Fibroblast of lung (primary cell): ENCODE data around the gene PRSS1.

Experiments used
- CTCF ChIP-seq, 2 donors: IDR thresholded peaks in 1 of 2; conservative IDR thresholded peaks in 1 of 2; 1 replicate in 1 of 2; 2 replicates in 1 of 2; pipeline ENCODE4 v1.5.1; 2011 to 2012; ENCODE audit warnings: low read length in 2 of 2, control low read depth in 1 of 2, inconsistent platforms in 1 of 2, low read depth in 1 of 2, mild to moderate bottlenecking in 1 of 2
- EZH2 ChIP-seq: IDR thresholded peaks from 2 replicates; pipeline ENCODE4 v1.5.1; 2012; ENCODE audit warnings: low read length, control low read depth, mild to moderate bottlenecking; ENCODE audit errors: missing control alignments

GRCh38 chr7:142703655-142704305 lies 45.5 kb upstream of the PRSS1 start:
- TF ChIP-seq CTCF (conservative IDR thresholded peaks at IDR 0.05 in 1 of 2, IDR thresholded peaks at IDR 0.05 in 1 of 2; ENCODE audit: low read depth in 1 of 2, low read length in 2 of 2) (no peak), EZH2 (no peak)
